ENCODE measurements around the gene GNE. TPM values are rescaled to one million over a fixed set of nuclear protein-coding genes. Genes with fewer than 3 reads are reported as not detected.
"Not testable (repeated sequence)": the region's sequence is repeated elsewhere in the genome, so short reads cannot be mapped to it uniquely, and the experiment has no call there.

Gene GNE
- total and polyA plus RNA-seq, 4 donors: 22.4 to 30.7 (median 25.6) TPM

GRCh38 chr9:36276254-36276653 lies 18.0 kb upstream of the GNE start:
- H3K27ac ChIP-seq (ENCODE audit: low read depth, low read length): no peak overlapping the region
- H3K4me3 ChIP-seq (ENCODE audit: low read depth, low read length): no peak overlapping the region
- DNase-seq (ENCODE audit: low read depth in 4 of 6, low spot score in 6 of 6): no peak
- H3K4me1 ChIP-seq (ENCODE audit: control insufficient read depth, insufficient read depth, low read length): no peaks in the 10 kb centered on the region
- WGBS (ENCODE audit: insufficient coverage): no CpG with 5 or more reads among the region's 1 CpG
- H3K27me3 ChIP-seq (ENCODE audit: control insufficient read depth, insufficient read depth, low read length): no peaks in the 10 kb centered on the region
- H3K36me3 ChIP-seq (ENCODE audit: control insufficient read depth, insufficient read depth, low read length): no peaks in the 10 kb centered on the region
- H3K9me3 ChIP-seq (ENCODE audit: control insufficient read depth, insufficient read depth, low read length): no peaks in the 10 kb centered on the region

- DNase-seq (ENCODE audit: low read depth in 4 of 6, low spot score in 6 of 6): no peak
- Histone ChIP-seq H3K27ac (ENCODE audit: low read depth, low read length) (no peak overlapping the region), H3K36me3 (ENCODE audit: control insufficient read depth, insufficient read depth, low read length) (no peaks in the 10 kb centered on the region), H3K4me3 (ENCODE audit: low read depth, low read length) (no peak overlapping the region), H3K4me1 (ENCODE audit: control insufficient read depth, insufficient read depth, low read length) (no peaks in the 10 kb centered on the region), H3K27me3 (ENCODE audit: control insufficient read depth, insufficient read depth, low read length) (no peaks in the 10 kb centered on the region), H3K9me3 (ENCODE audit: control insufficient read depth, insufficient read depth, low read length) (no peaks in the 10 kb centered on the region)
- WGBS (ENCODE audit: insufficient coverage): 88% methylated on average over 3 of the region's 3 CpGs
These were observed 16.8 kb upstream of the GNE start for GRCh38 chr9:36275060-36275459.

GRCh38 chr9:36273354-36273753 lies 15.1 kb upstream of the GNE start:
- WGBS (ENCODE audit: insufficient coverage): 98% methylated on average over 4 of the region's 7 CpGs
- not testable (repeated sequence) for H3K4me1 ChIP-seq (ENCODE audit: control insufficient read depth, insufficient read depth, low read length); H3K27ac ChIP-seq (ENCODE audit: low read depth, low read length)

GRCh38 chr9:36268007-36268427 lies 9.8 kb upstream of the GNE start:
- H3K27me3 ChIP-seq (ENCODE audit: control insufficient read depth, insufficient read depth, low read length): no peaks in the 10 kb centered on the region
- H3K4me3 ChIP-seq (ENCODE audit: low read depth, low read length): no peak overlapping the region
- no peaks in the 10 kb centered on the region for H3K4me1 ChIP-seq (ENCODE audit: control insufficient read depth, insufficient read depth, low read length)
- no peak for DNase-seq (ENCODE audit: low read depth in 4 of 6, low spot score in 6 of 6)
- WGBS (ENCODE audit: insufficient coverage): no CpG with 5 or more reads among the region's 3 CpGs
- H3K36me3 ChIP-seq (ENCODE audit: control insufficient read depth, insufficient read depth, low read length): no peaks in the 10 kb centered on the region
- no peaks in the 10 kb centered on the region for H3K9me3 ChIP-seq (ENCODE audit: control insufficient read depth, insufficient read depth, low read length)
- no peak overlapping the region for H3K27ac ChIP-seq (ENCODE audit: low read depth, low read length)

More at GRCh38 chr9:36273354-36273753, 15.1 kb upstream of the GNE start:
- H3K9me3 ChIP-seq (ENCODE audit: control insufficient read depth, insufficient read depth, low read length); H3K27me3 ChIP-seq (ENCODE audit: control insufficient read depth, insufficient read depth, low read length); H3K4me3 ChIP-seq (ENCODE audit: low read depth, low read length); DNase-seq (ENCODE audit: low read depth in 4 of 6, low spot score in 6 of 6); H3K36me3 ChIP-seq (ENCODE audit: control insufficient read depth, insufficient read depth, low read length): not testable (repeated sequence)

GRCh38 chr9:36264896-36265295 lies 6.6 kb upstream of the GNE start:
- no peak for DNase-seq (ENCODE audit: low read depth in 4 of 6, low spot score in 6 of 6)
- no peaks in the 10 kb centered on the region for H3K36me3 ChIP-seq (ENCODE audit: control insufficient read depth, insufficient read depth, low read length)
- H3K27ac ChIP-seq (ENCODE audit: low read depth, low read length): no peak overlapping the region
- H3K4me3 ChIP-seq (ENCODE audit: low read depth, low read length): no peak overlapping the region
- H3K27me3 ChIP-seq (ENCODE audit: control insufficient read depth, insufficient read depth, low read length): no peaks in the 10 kb centered on the region
- H3K4me1 ChIP-seq (ENCODE audit: control insufficient read depth, insufficient read depth, low read length): no peaks in the 10 kb centered on the region
- 95% methylated on average over 22 of the region's 22 CpGs for WGBS (ENCODE audit: insufficient coverage)
- H3K9me3 ChIP-seq (ENCODE audit: control insufficient read depth, insufficient read depth, low read length): no peaks in the 10 kb centered on the region

GRCh38 chr9:36263683-36264082 lies 5.4 kb upstream of the GNE start:
- Histone ChIP-seq H3K36me3 (ENCODE audit: control insufficient read depth, insufficient read depth, low read length) (no peaks in the 10 kb centered on the region), H3K9me3 (ENCODE audit: control insufficient read depth, insufficient read depth, low read length) (no peaks in the 10 kb centered on the region), H3K27ac (ENCODE audit: low read depth, low read length) (no peak overlapping the region), H3K4me3 (ENCODE audit: low read depth, low read length) (no peak overlapping the region), H3K27me3 (ENCODE audit: control insufficient read depth, insufficient read depth, low read length) (no peaks in the 10 kb centered on the region), H3K4me1 (ENCODE audit: control insufficient read depth, insufficient read depth, low read length) (peaks cover 6% of the 10 kb centered on the region)
- peak in 2 of 6 donors; percentile 16 to 62 for DNase-seq (ENCODE audit: low read depth in 4 of 6, low spot score in 6 of 6)
- 67% methylated on average over 1 of the region's 2 CpGs for WGBS (ENCODE audit: insufficient coverage)

GRCh38 chr9:36258996-36259533 lies 817 bp upstream of the GNE start:
- WGBS (ENCODE audit: insufficient coverage): 38% methylated on average over 6 of the region's 7 CpGs
- Histone ChIP-seq H3K27me3 (ENCODE audit: control insufficient read depth, insufficient read depth, low read length) (no peaks in the 10 kb centered on the region), H3K27ac (ENCODE audit: low read depth, low read length) (peak overlapping the region; percentile 92), H3K36me3 (ENCODE audit: control insufficient read depth, insufficient read depth, low read length) (peaks cover 6% of the 10 kb centered on the region), H3K9me3 (ENCODE audit: control insufficient read depth, insufficient read depth, low read length) (no peaks in the 10 kb centered on the region), H3K4me1 (ENCODE audit: control insufficient read depth, insufficient read depth, low read length) (peaks cover 16% of the 10 kb centered on the region), H3K4me3 (ENCODE audit: low read depth, low read length) (peak overlapping the region; percentile 77)
- no peak for DNase-seq (ENCODE audit: low read depth in 4 of 6, low spot score in 6 of 6)

- Histone ChIP-seq H3K36me3 (ENCODE audit: control insufficient read depth, insufficient read depth, low read length) (peaks cover 6% of the 10 kb centered on the region), H3K9me3 (ENCODE audit: control insufficient read depth, insufficient read depth, low read length) (no peaks in the 10 kb centered on the region), H3K27me3 (ENCODE audit: control insufficient read depth, insufficient read depth, low read length) (no peaks in the 10 kb centered on the region), H3K4me3 (ENCODE audit: low read depth, low read length) (no peak overlapping the region), H3K4me1 (ENCODE audit: control insufficient read depth, insufficient read depth, low read length) (peaks cover 4% of the 10 kb centered on the region), H3K27ac (ENCODE audit: low read depth, low read length) (no peak overlapping the region)
- no peak for DNase-seq (ENCODE audit: low read depth in 4 of 6, low spot score in 6 of 6)
- WGBS (ENCODE audit: insufficient coverage): 80% methylated on average over 1 of the region's 1 CpG
These were observed 6.8 kb downstream of the GNE start for GRCh38 chr9:36251428-36251827.

- WGBS (ENCODE audit: insufficient coverage): 100% methylated on average over 1 of the region's 1 CpG
- no peaks in the 10 kb centered on the region for H3K27me3 ChIP-seq (ENCODE audit: control insufficient read depth, insufficient read depth, low read length)
- H3K4me3 ChIP-seq (ENCODE audit: low read depth, low read length): no peak overlapping the region
- peaks cover 16% of the 10 kb centered on the region for H3K36me3 ChIP-seq (ENCODE audit: control insufficient read depth, insufficient read depth, low read length)
- DNase-seq (ENCODE audit: low read depth in 4 of 6, low spot score in 6 of 6): no peak
- H3K27ac ChIP-seq (ENCODE audit: low read depth, low read length): no peak overlapping the region
- no peaks in the 10 kb centered on the region for H3K4me1 ChIP-seq (ENCODE audit: control insufficient read depth, insufficient read depth, low read length)
- no peaks in the 10 kb centered on the region for H3K9me3 ChIP-seq (ENCODE audit: control insufficient read depth, insufficient read depth, low read length)
These were observed 8.2 kb downstream of the GNE start for GRCh38 chr9:36250079-36250478.

GRCh38 chr9:36249189-36249588 lies 9.1 kb downstream of the GNE start:
- DNase-seq (ENCODE audit: low read depth in 4 of 6, low spot score in 6 of 6): no peak
- no CpG with 5 or more reads among the region's 6 CpGs for WGBS (ENCODE audit: insufficient coverage)
- no peak overlapping the region for H3K4me3 ChIP-seq (ENCODE audit: low read depth, low read length)
- no peaks in the 10 kb centered on the region for H3K4me1 ChIP-seq (ENCODE audit: control insufficient read depth, insufficient read depth, low read length)
- H3K27me3 ChIP-seq (ENCODE audit: control insufficient read depth, insufficient read depth, low read length): no peaks in the 10 kb centered on the region
- no peak overlapping the region for H3K27ac ChIP-seq (ENCODE audit: low read depth, low read length)
- H3K36me3 ChIP-seq (ENCODE audit: control insufficient read depth, insufficient read depth, low read length): peaks cover 12% of the 10 kb centered on the region
- H3K9me3 ChIP-seq (ENCODE audit: control insufficient read depth, insufficient read depth, low read length): no peaks in the 10 kb centered on the region

Measured in spinal cord (tissue), 10 donors.